Astrocyte of the spinal cord (primary cell): ENCODE data around the gene PDZRN4.

Experiments
- DNase-seq: peaks from one replicate; pipeline ENCODE4 v3.0.0; 2011; ENCODE audit warnings: low read depth, low spot score
- H3K4me3 ChIP-seq: 2 replicates; pipeline ENCODE4 v1.5.1; 2011; ENCODE audit warnings: low read depth, mild to moderate bottlenecking, low read length, moderate library complexity
- in situ Hi-C: cut with HindIII; loops from 2 replicates; pipeline ENCODE4 v1.10.0; 2017; ENCODE audit warnings: low sequenced_read_pairs
- TF ChIP-seq, protein P1 (sequence below): IDR thresholded peaks from 2 replicates; pipeline ENCODE4 v1.5.1; 2012; ENCODE audit warnings: low read depth, mild to moderate bottlenecking, low read length, inconsistent platforms

The PDZRN4 gene

DNA sequence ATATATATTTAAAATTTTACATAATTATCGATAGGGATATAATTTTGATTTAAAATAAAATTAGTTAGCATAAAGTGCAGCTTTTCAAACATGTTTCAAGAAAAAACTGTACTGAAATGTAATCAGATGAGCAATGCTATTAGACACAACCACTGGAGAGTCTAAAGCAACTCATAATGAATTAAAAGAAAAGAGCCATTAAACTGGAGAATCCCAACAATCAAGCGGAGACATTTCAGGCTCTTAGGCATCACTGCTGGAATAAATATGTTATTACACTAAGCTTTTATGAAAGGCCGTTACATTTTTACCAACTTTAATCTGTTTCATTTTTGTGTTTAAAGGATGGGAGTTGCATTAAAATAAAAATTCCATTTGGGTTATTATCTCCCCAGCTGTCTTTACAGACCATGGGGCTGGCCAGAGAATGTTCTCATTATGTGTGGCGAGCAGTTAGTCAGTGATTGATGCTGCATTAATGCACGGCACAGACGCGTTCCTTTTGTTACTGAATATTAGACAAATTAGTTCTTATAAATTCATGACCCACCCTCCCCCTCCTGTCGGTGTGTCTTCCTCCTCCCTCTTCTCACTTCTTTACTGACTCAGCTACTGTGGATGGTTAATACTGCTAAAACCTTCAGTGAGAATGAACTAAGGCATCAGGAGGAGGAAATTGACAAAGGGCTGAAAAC lies 156.8 kb downstream of the PDZRN4 start:
- H3K4me3 ChIP-seq, result no peak overlapping the region
- DNase-seq, result no peak
- in situ Hi-C loops, result no loop called here
- TF ChIP-seq, protein P1, sequence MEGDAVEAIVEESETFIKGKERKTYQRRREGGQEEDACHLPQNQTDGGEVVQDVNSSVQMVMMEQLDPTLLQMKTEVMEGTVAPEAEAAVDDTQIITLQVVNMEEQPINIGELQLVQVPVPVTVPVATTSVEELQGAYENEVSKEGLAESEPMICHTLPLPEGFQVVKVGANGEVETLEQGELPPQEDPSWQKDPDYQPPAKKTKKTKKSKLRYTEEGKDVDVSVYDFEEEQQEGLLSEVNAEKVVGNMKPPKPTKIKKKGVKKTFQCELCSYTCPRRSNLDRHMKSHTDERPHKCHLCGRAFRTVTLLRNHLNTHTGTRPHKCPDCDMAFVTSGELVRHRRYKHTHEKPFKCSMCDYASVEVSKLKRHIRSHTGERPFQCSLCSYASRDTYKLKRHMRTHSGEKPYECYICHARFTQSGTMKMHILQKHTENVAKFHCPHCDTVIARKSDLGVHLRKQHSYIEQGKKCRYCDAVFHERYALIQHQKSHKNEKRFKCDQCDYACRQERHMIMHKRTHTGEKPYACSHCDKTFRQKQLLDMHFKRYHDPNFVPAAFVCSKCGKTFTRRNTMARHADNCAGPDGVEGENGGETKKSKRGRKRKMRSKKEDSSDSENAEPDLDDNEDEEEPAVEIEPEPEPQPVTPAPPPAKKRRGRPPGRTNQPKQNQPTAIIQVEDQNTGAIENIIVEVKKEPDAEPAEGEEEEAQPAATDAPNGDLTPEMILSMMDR, result no peak

DNA sequence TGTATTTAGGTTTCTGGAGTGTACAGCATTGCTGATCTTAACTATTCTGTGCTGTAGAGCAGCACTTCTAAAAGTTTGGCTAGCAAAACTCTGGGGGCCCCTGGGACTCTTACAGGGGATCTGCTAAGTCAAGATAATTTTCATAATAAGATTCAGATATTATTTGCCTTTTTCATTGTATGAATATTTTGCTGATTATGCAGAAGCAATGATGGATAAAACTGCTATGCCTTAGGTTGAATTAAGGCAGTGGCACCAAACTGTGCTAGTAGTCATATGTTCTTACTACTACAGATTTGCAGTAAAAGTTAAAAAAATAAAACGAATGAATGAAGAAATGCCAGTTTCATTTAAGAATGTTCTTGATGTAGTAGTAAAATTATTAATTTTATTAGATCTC lies 160.1 kb downstream of the PDZRN4 start:
- H3K4me3 ChIP-seq, result no peak overlapping the region
- in situ Hi-C loops, result no loop called here
- DNase-seq, result no peak
- TF ChIP-seq, protein P1, result no peak

DNA sequence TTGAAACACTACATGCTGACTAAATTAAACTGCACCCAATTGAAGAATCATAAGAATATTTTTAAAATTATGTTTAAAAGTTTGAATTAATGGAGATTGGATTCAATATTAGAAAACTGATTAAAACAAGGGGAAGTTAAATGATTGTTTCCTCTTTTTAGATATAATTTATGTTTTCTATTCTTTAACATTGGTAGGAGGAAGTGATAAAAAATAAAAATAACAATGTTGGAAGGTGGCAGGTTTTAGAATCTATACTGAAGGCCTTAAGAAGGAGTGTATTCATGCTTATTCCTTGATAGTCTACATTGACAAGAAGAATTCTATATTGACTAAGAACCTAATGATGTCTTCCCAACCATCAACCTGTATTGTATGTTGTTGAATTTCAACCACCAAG lies 168.1 kb downstream of the PDZRN4 start:
- H3K4me3 ChIP-seq, result no peak overlapping the region
- DNase-seq, result no peak
- TF ChIP-seq, protein P1, result no peak
- in situ Hi-C loops, result no loop called here

DNA sequence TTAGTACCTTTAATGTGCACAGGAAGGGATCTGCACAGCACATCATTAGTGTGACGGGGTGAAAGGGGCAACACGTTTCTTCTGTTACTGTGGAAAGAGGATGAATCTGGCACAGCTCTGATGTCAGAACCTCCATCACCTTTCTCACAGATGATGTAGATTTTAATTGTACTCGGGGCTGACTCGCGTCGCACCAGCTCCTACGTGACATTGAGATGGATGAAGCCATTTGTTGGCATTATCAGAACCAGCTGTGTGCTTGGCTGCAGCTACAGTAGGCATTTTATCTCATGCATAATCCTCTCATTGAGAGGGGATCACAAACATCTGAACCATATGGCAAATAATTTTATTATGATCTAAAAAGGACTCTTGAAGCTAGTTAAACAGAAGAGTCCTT lies 173.6 kb downstream of the PDZRN4 start:
- DNase-seq, result no peak
- in situ Hi-C loops, result no loop called here
- H3K4me3 ChIP-seq, result no peak overlapping the region
- TF ChIP-seq, protein P1, result no peak

DNA sequence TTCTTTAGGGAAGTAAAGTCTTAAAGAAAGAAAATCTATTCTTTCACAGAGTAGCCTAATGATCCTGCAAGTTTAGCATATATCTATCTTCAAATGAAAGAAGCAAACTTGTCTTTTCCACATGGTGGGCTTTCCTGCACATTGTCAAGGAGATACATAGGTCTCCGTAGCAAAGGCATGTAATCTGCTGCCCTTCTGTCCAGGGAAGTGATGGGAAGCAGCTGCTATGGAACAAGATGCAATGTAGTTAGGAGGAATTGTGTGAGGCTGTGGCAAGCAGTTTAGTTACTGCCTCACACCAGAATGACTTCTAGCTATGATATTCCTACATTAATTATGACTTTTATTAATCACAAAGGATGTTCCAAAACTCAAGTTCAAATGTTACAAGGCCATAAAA lies 174.4 kb downstream of the PDZRN4 start:
- in situ Hi-C loops, result no loop called here
- no peak overlapping the region for H3K4me3 ChIP-seq
- DNase-seq, result no peak
- TF ChIP-seq, protein P1, result no peak

DNA sequence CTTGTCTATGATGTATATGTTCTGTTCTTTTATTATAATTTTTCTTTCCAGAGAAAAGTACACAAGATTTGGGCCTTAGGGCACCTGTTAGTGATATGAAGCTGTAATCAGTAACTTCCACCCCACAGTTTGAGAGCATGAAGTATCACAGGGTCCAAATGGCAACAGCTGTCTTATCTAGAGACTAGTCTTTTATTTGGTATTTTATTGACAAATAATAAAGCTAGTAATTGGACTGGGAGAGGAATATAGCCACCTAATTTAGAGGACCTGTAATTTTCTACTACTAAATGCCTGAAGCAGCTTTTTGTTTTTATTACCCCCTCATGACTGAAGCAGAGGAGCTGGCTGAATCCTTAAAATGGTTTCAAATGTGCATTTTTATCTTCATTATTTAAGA lies 174.8 kb downstream of the PDZRN4 start:
- no peak for DNase-seq
- in situ Hi-C loops, result no loop called here
- no peak overlapping the region for H3K4me3 ChIP-seq
- TF ChIP-seq, protein P1, result no peak
